HG02763 (cell line): Measurements from ENCODE around the gene FAM184A.

Experiments used
- ATAC-seq: cut with Tn5 transposase; IDR thresholded peaks from one replicate; pipeline ENCODE4 v1.9.1; 2021; ENCODE audit warnings: mild to moderate bottlenecking, moderate library complexity; ENCODE audit not compliant: unreplicated experiment

FAM184A gene

GRCh38 chr6:118970866-118971265 lies 107.6 kb downstream of the FAM184A start:
- no peak for ATAC-seq

- ATAC-seq: no peak
These were observed 110.0 kb downstream of the FAM184A start for GRCh38 chr6:118968416-118968815.

DNA sequence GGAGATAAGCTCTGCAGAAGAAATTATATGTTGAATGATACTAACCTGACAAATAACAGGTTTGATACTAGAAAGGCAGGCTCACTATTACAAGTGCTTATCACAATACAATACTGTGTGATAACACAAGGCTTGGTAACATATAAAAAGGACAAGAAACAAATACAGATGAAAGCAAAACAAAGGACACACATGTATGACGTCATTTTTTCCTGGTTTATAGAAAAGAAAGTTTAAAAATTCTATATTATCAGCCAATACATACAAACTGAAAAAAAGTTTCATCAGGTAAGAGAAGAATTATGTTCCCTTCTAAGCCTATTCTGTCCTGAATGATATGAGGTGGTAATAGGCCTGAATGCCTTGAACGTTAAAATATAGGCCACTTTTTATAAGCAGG lies 111.2 kb downstream of the FAM184A start:
- no peak for ATAC-seq

- ATAC-seq: no peak
These were observed 112.6 kb downstream of the FAM184A start for GRCh38 chr6:118965843-118966370.

DNA sequence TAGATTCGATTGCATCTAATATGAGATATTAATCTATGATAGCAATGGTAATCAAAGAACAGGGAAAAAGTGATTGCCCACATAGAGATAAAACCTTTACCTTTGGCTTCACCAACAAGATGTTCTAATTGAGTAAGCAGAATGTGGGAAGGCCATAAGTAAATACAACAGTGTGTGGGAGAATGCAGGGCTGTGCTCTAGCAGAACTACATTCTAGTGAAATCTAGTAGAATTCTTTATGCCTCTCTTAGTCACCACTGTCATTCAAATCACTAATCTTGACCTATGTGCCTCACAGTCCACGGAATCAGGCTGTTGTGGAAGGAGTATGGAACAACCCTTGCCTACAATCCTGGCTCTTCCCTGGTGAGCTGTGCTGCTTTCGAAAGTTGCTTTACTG lies 113.1 kb downstream of the FAM184A start:
- ATAC-seq: no peak

DNA sequence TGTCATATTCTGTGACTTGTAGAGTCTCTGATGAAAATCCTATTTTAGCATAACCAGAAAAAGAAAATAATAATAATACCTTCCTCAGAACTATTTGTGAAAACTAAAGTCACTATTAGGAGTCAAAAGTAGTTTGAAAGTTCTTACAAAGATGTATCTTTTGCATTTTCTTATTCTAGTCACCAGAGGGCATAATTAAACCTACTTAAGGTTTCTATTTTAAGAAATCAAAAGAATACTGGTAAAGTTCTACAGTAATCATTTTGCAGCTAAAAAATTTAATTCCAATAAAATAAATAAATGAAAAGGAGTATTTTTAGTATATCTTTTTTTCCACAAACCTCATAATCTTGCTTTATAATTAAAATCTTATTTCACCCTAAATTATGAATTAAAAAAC lies 115.5 kb downstream of the FAM184A start:
- ATAC-seq: no peak

GRCh38 chr6:118959903-118960302 lies 118.6 kb downstream of the FAM184A start:
- ATAC-seq: no peak

DNA sequence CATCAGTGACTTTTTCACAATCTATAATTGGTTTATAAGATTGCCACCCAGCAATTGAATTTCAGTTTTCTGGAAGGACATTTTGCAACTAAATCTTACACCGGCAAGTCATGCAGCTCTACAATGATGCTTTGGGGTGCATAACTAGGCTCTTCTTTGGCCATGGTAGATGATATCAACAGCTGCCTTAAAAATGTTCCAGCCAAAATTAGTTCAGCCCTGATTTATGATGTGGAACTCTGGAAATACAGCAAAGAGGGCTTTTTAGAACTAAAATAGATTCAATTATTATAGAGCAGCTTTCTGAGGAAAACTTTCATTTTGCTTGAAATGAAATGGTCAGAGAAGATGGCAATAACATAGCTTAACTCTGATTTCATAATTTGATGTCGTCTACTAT lies 125.1 kb downstream of the FAM184A start:
- no peak for ATAC-seq

- no peak for ATAC-seq
These were observed 125.8 kb downstream of the FAM184A start for GRCh38 chr6:118952683-118953082.

DNA sequence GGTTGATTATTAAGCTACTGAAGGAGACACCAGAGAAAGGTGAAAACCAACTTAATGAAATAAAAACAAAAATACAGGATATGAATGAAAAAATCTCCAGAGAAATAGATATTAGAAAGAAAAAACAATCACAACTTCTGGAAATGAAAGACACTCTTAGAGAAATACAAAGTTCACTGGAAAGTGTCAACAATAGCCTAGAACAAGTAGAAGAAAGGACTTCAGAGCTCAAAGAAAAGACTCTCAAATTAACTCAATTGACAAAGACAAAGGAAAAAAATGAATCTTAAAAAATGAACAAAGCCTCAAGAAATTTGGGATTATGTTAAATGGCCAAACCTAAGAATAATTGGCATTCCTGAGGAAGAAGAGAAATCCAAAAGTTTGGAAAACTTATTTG lies 133.2 kb downstream of the FAM184A start:
- no peak for ATAC-seq

DNA sequence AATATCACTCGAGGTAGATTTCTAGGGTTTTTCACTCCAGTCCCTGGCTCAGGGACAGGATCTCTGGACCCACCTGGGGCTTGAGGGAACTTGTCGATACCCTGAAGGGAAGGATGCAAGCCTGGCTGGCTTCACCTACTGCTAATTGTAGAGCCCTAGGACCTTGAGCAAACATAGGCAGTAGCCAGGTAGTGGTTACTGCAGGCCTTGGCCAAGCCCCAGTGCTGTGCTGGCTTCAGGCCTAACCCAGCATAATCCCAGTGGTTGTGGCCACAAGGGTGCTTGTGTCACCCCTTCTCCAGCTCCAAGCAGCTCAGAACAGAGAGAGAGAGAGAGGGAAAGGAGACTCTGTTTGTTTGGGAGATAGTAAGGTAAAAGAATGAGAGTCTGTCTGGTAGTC lies 137.7 kb downstream of the FAM184A start:
- no peak for ATAC-seq

- ATAC-seq: no peak
These were observed 138.8 kb downstream of the FAM184A start for GRCh38 chr6:118939683-118940082.

DNA sequence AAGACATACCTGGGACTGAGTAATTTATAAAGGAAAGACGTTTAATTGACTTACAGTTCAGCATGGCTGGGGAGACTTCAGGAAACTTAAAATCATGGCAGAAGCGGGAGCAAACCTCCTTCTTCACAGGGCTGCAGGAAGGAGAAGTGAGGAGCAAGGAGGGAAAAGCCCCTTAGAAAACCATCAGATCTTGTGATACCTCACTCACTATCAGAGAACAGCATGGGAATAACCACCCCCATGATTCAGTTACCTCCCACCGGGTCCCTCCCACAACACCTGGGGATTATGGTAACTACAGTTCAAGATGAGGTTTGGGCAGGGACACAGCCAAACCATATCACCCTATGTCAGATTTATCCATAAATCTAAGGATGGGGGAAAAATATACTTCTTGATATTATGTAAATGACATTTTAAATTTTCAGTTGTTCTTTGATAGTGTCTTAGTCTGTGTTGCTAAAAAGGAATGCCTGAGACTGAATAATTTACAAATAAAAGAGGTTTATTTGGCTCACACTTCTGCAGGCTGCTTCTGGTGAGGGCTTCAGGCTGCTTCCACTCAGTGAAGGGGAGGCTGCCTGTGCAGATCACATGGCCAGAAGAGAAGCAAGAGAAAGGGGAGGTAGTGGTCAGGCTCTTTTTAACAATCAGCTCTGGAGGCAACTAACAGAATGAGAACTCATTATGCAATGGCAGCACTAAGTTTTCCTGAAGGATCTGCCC lies 142.3 kb downstream of the FAM184A start:
- no peak for ATAC-seq

DNA sequence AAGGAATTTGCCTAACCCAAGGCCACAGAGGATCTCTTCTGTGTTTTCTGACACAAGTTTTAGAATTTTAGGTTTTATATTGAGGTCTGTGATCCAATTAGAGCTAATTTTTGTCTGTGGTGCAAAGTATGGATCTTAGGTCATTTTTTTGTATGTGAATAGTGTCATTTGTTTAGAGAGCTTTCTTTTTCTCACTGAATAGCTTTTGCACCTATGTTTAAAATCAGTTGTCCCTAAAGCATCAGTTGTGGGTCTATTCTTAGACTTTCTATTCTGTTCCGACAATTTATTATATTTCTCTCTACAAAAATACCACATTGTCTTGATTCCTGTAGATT lies 143.2 kb downstream of the FAM184A start:
- no peak for ATAC-seq

DNA sequence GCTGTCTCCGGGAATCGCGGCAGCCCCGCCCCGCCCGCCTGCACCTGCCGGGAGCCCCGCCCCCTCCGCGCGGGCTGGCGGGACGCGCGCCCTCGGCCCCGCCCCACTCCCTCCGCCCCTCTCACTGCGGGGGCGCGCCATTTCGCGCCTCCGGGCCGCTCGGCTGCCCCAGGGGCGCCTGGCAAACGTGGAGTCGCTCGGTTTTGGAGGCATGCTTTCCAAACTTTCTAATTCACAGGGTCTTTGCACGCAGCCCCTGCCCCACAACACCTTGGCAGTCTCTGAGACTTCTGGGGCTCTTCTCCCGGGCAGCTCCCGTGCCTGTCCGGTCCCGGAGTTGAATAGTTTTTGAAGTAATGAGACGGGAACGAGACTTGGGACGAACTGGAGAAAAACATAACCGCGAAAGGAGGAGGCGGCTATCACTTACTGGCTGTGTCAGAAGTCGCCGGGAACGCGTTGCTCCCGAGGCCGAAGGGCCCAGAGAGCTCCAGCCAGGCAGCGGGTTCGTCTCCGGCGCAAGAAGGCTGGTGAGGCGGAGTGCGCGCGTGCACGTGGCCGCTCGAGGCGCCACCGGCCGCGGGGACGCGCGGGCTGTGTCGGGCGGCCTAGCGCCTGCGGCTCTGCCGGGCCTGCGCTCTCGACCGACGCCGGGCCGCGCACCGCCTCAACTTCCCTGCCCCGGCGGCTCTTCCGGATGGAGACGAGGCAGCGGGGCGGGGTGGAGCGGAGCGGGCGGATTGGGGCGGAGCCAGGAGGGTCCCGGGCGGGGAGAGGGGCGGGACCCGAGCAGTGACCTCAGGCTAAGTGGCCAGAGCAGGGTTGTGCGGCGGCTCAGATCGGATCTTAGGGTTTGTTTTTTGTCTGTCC lies 143.8 kb downstream of the FAM184A start, which contains the start of gene MCM9:
TSS of gene MCM9 (minus strand) at position 699 of the 870 bp plus-strand sequence. CDS start 3,436 bp downstream, outside the sequence.
- ATAC-seq: peak; percentile 97

DNA sequence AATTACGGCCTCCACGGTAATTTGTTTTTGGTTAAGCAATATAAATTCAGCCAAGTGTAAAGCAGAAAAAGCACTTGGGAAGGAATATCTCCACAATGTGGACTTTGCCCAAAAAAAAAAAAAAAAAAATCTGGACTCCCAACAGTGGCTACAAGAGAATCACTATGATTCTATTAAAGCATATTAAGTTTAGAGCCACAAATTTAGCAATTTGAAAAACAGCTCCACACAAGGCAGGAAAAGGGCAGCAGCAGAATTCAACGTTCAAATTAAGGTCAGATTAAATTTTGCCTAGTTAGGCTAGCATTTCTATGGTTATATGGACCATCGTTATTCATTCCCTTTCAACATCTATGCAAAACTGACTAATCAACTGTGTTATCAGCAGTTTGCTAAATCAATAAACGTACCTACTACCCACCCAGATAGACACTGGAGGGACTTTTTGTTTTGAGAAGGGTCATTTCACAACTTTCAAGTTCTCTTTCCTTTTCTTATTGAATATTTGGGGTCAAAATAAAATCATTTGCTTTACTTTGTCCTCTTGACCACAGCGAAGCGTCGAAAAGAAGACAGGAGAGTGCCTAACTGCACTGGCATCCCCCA lies 144.5 kb downstream of the FAM184A start:
- ATAC-seq: peak; percentile 0

DNA sequence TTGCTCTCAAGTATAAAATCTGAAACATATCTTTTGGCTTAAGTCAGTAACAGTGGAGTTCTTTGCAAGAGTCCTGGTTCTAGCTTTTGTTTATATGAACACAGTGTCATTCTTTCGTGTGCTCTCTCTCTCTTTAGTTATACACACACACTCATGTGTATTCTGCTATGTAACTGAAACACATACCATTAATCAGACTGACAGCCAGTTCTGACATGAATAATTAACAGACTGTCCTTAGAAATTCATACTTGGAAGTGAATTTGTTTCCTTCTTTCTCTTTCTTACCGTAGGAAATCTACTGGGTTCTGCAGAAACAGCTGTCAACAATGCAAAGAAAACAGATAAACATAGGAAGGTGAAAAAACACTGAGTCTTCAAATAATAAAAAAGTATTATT lies 146.0 kb downstream of the FAM184A start:
- ATAC-seq: no peak

GRCh38 chr6:118931436-118931835 lies 147.0 kb downstream of the FAM184A start:
- ATAC-seq: no peak

- no peak for ATAC-seq
These were observed 147.8 kb downstream of the FAM184A start for GRCh38 chr6:118930680-118931079.

GRCh38 chr6:118923035-118923434 lies 155.4 kb downstream of the FAM184A start:
- ATAC-seq: no peak

DNA sequence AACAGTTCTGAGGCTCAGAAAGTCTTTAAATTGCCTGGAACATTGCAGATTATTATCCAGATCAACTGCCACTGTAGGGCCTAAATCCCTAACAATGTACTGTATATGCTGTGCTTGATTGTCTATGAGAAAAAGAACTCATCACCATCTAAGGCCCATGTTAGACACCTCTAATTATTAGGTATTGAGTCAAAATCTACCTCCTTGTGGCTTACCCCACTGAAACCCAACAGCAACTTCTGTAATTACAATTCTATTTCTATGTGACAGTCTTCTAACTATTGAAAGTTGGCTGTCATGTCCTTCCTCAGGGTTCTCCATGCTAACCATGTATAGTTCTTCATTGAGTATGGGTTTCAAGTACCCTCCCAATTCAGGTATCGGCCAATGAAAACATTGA lies 157.4 kb downstream of the FAM184A start:
- no peak for ATAC-seq

- ATAC-seq: no peak
These were observed 160.1 kb downstream of the FAM184A start for GRCh38 chr6:118918329-118918725.
